Measurements from ENCODE around the gene GOLGA5.

GRCh38 chr14:92866181-92866752, 72.2 kb downstream of the GOLGA5 start:
- TF ChIP-seq CTCF (IDR thresholded peaks at IDR 0.05; ENCODE audit: borderline replicate concordance, extremely low read depth, low read length, poor library complexity, severe bottlenecking) (no peak), EZH2 (IDR thresholded peaks at IDR 0.05; ENCODE audit: borderline replicate concordance, low read depth, low read length, severe bottlenecking) (no peak)
